ENCODE measurements around the gene DPCD. TPM values are rescaled to one million over a fixed set of nuclear protein-coding genes. Genes with fewer than 3 reads are reported as not detected.

The DPCD gene
- total and polyA plus RNA-seq, 3 donors from 2014 or later = 70.9 to 267 (median 87.6) TPM

- intact Hi-C loops (cut with DNase I; ENCODE audit: low total_unique reads) = no loop called here
- H3K9me3 ChIP-seq = no peaks in the 10 kb centered on the region
- no peak for DNase-seq
- H3K4me3 ChIP-seq = no peak overlapping the region
- no peaks in the 10 kb centered on the region for H3K36me3 ChIP-seq (ENCODE audit: low read depth, missing control alignments)
- WGBS, 2 donors = 86 to 90% methylated on average over 13 of the region's 13 CpGs
- H3K4me1 ChIP-seq = no peaks in the 10 kb centered on the region
- TF ChIP-seq POLR2A (IDR thresholded peaks at IDR 0.05) = no peak
- no peak for TF ChIP-seq CTCF (IDR thresholded peaks at IDR 0.05)
- H3K27me3 ChIP-seq = no peaks in the 10 kb centered on the region
- H3K27ac ChIP-seq = no peak overlapping the region
These were observed 7.7 kb downstream of the DPCD start for GRCh38 chr10:101595591-101596433.

- WGBS, 2 donors = 78 to 80% methylated on average over 14 of the region's 14 CpGs
- DNase-seq = no peak
- intact Hi-C loops (cut with DNase I; ENCODE audit: low total_unique reads) = no loop called here
- Histone ChIP-seq H3K4me3 (no peak overlapping the region), H3K27ac (no peak overlapping the region), H3K9me3 (no peaks in the 10 kb centered on the region), H3K4me1 (peaks cover 3% of the 10 kb centered on the region), H3K27me3 (no peaks in the 10 kb centered on the region), H3K36me3 (ENCODE audit: low read depth, missing control alignments) (no peaks in the 10 kb centered on the region)
- TF ChIP-seq CTCF (IDR thresholded peaks at IDR 0.05) (no peak), POLR2A (IDR thresholded peaks at IDR 0.05) (no peak)
These were observed 9.2 kb downstream of the DPCD start for GRCh38 chr10:101597091-101597900.

- intact Hi-C loops (cut with DNase I; ENCODE audit: low total_unique reads) = no loop called here
- Histone ChIP-seq H3K4me3 (no peak overlapping the region), H3K36me3 (ENCODE audit: low read depth, missing control alignments) (no peaks in the 10 kb centered on the region), H3K9me3 (no peaks in the 10 kb centered on the region), H3K4me1 (peaks cover 3% of the 10 kb centered on the region), H3K27ac (no peak overlapping the region), H3K27me3 (no peaks in the 10 kb centered on the region)
- 63 to 71% methylated on average over 1 of the region's 1 CpG for WGBS, 2 donors
- TF ChIP-seq POLR2A (IDR thresholded peaks at IDR 0.05) = no peak
- TF ChIP-seq CTCF (IDR thresholded peaks at IDR 0.05) = no peak
- DNase-seq = no peak
These were observed 13.4 kb downstream of the DPCD start for GRCh38 chr10:101601541-101601940.

DNA sequence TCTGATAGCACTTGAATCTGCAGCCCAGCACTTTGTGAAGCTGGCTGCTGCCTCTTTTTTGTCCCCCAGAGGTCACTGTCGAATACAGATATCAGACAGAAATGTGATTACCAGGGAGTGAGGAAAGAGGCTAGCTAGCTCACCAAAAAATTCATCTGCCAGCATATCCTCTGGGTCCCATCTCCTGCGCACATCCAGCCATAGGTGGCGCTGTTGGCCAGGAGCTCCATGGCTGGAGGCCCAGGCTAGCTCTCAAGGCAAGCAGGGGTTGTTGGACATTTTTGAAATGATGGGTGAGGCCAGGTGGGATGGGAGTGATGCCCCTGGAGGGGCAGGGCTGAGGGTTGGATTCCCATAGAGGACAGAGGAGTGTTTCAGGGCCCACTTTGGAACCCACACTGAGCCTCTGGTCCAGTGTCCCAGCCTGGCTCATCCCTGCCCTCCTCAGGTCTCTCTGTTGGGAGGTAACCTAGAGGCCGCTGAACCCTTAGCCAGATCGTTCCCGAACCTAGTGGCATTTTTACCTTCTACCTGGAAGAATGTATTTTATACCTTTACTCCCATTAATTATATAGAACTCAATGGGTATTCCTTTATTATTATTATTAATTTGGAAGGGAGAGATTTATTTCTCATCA is 14.8 kb downstream of the DPCD start:
- WGBS, 2 donors = 49 to 56% methylated on average over 6 of the region's 6 CpGs
- Histone ChIP-seq H3K36me3 (ENCODE audit: low read depth, missing control alignments) (no peaks in the 10 kb centered on the region), H3K4me1 (peaks cover 3% of the 10 kb centered on the region), H3K27ac (no peak overlapping the region), H3K4me3 (no peak overlapping the region), H3K9me3 (no peaks in the 10 kb centered on the region), H3K27me3 (no peaks in the 10 kb centered on the region)
- intact Hi-C loops (cut with DNase I; ENCODE audit: low total_unique reads) = no loop called here
- DNase-seq = peak; percentile 84
- no peak for TF ChIP-seq POLR2A (IDR thresholded peaks at IDR 0.05)
- peak; percentile 76 to 83 (median 77) for TF ChIP-seq CTCF (IDR thresholded peaks at IDR 0.05)
